Epithelial cell of prostate (primary cell): ENCODE data around the gene CDC14A.

Experiments
- DNase-seq: peaks from one replicate; pipeline ENCODE4 v3.0.0-alpha.2; 2011; ENCODE audit warnings: low read depth, low spot score
- H3K27ac ChIP-seq: fragments of 450-650 bp; 2 replicates; pipeline ENCODE4 v1.5.1; 2017; ENCODE audit warnings: mild to moderate bottlenecking

CDC14A gene

GRCh38 chr1:100523038-100523652 is 170.8 kb downstream of the CDC14A start:
- no peak for DNase-seq
- no peak overlapping the region for H3K27ac ChIP-seq

- DNase-seq: no peak
- no peak overlapping the region for H3K27ac ChIP-seq
These were observed 172.0 kb downstream of the CDC14A start for GRCh38 chr1:100524355-100524754.

GRCh38 chr1:100526894-100527293 is 174.6 kb downstream of the CDC14A start:
- no peak overlapping the region for H3K27ac ChIP-seq
- DNase-seq: no peak

- H3K27ac ChIP-seq: no peak overlapping the region
- no peak for DNase-seq
These were observed 176.6 kb downstream of the CDC14A start for GRCh38 chr1:100528871-100529270.

GRCh38 chr1:100530141-100530540 is 177.8 kb downstream of the CDC14A start:
- DNase-seq: no peak
- H3K27ac ChIP-seq: no peak overlapping the region

GRCh38 chr1:100530880-100531487 is 178.7 kb downstream of the CDC14A start:
- DNase-seq: no peak
- no peak overlapping the region for H3K27ac ChIP-seq

GRCh38 chr1:100532645-100533044 is 180.3 kb downstream of the CDC14A start:
- no peak overlapping the region for H3K27ac ChIP-seq
- no peak for DNase-seq

- DNase-seq: no peak
- no peak overlapping the region for H3K27ac ChIP-seq
These were observed 183.0 kb downstream of the CDC14A start for GRCh38 chr1:100535264-100535663.

GRCh38 chr1:100536031-100536430 is 183.7 kb downstream of the CDC14A start:
- no peak overlapping the region for H3K27ac ChIP-seq
- no peak for DNase-seq

- H3K27ac ChIP-seq: no peak overlapping the region
- DNase-seq: no peak
These were observed 186.9 kb downstream of the CDC14A start for GRCh38 chr1:100538913-100539835.

GRCh38 chr1:100539836-100540536 is 187.7 kb downstream of the CDC14A start:
- DNase-seq: no peak
- no peak overlapping the region for H3K27ac ChIP-seq

- no peak overlapping the region for H3K27ac ChIP-seq
- no peak for DNase-seq
These were observed 190.0 kb downstream of the CDC14A start for GRCh38 chr1:100542285-100542684.

- peak; percentile 5 for DNase-seq
- H3K27ac ChIP-seq: no peak overlapping the region
These were observed 191.3 kb downstream of the CDC14A start for GRCh38 chr1:100543640-100544039.

- no peak for DNase-seq
- no peak overlapping the region for H3K27ac ChIP-seq
These were observed 192.5 kb downstream of the CDC14A start for GRCh38 chr1:100544791-100545190.

GRCh38 chr1:100545855-100546254 is 193.5 kb downstream of the CDC14A start:
- H3K27ac ChIP-seq: no peak overlapping the region
- DNase-seq: no peak

GRCh38 chr1:100552031-100552430 is 199.7 kb downstream of the CDC14A start:
- DNase-seq: no peak
- no peak overlapping the region for H3K27ac ChIP-seq

- H3K27ac ChIP-seq: no peak overlapping the region
- no peak for DNase-seq
These were observed 200.6 kb downstream of the CDC14A start for GRCh38 chr1:100552922-100553321.

GRCh38 chr1:100556181-100556580 is 203.9 kb downstream of the CDC14A start:
- no peak overlapping the region for H3K27ac ChIP-seq
- DNase-seq: no peak

- DNase-seq: no peak
- no peak overlapping the region for H3K27ac ChIP-seq
These were observed 204.8 kb downstream of the CDC14A start for GRCh38 chr1:100556925-100557605.

- H3K27ac ChIP-seq: no peak overlapping the region
- no peak for DNase-seq
These were observed 205.3 kb downstream of the CDC14A start for GRCh38 chr1:100557606-100557953.
